ENCODE results near the gene MRPS18B. TPM values are rescaled to one million over a fixed set of nuclear protein-coding genes. Genes with fewer than 3 reads are reported as not detected.

MRPS18B gene
- total RNA-seq, 1 experiment from 2014 or later, result 70.4 TPM

DNA sequence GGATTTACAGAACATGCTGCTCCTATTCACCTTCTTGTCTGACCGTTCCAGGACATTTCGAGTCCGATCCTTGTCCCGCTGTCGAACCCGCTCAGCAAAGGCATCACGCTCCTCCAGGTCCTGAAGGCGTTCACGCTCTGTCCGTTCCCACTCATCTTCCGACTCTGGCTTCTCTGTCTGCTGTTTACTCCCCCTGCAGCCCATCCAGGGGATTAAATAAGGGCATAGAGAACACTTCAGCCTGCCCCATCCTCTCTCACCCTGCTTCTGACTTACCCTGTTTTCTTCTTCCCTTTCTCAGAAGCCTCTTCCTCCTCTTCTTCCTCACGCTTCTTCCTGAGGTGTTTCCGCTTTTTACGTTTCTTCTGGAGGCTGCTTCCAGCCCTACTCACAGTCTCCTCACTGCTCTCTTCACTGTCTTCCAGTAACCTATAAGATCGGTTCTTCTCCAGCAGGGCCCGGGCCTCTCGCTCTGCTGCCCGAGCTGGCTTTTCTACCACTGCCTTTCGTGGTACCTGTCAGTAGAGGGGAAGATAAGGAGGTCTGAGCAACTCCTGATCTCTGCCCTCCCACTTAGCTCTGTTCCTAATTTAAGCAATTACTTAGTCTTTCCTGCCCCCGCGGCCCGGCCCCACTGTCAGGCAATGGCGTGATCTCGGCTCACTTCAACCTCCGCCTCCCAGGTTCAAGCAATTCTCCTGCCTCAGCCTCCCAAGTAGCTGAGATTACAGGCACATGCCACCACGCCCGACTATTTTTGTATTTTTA lies 53.3 kb downstream of the MRPS18B start:
- CTCF ChIA-PET, result no interaction called here
- TSS peak; percentile 15 for BruUV-seq (replicated peaks)

DNA sequence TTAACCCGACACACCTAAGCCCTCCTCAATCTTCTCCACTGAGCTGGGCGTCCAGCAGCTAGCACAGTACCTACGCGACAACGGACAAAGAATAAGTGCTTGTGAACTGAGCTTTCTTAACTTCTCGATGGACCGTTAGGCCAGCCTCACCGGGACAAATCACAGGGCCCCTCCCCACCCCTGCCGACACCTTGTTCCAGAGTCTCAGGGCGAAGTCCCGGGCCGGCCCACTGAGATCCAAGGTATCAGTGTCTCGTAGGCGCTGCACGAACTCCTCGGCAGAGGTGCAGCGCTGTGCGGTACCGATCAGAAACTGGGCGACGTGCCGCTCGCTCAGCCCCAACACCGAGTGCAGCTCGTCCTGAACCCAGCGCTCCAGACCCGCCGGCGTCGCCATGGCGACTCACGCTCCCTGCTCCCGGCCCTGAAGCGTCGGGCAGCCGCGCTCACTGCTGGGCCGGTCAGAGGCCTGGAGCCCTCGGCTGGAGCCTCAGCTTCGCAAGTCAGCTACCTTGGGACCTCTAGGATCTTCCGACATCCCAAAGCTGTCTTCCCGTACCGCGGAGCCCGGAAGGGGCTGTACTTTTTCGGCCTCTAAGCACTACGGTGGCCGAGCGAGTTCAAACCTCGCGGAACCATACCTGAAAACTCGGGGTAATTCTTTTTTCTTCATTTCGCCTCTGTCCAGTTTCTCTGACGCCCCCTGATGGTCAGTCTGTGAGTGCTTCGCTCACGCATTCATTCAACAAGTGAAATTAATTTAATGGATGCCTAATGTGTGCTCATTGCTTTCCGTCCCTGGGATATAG lies 55.0 kb downstream of the MRPS18B start, which contains the start of gene DHX16:
Gene DHX16 (minus strand): TSS at position 562 of the 809 bp plus-strand sequence. CDS start 165 bp downstream, at position 397.
- peaks cover 7% of the 10 kb centered on the region for H3K4me1 ChIP-seq (ENCODE audit: insufficient read depth, low read length, poor library complexity, severe bottlenecking)
- CTCF ChIA-PET, result interaction anchor here (0.5 to 1.0 kb wide), 3 partner anchors 42 to 407 kb away, joined by 3 to 4 read pairs (median 3); no protein-coding TSS in a partner anchor
- H3K4me3 ChIP-seq (ENCODE audit: low read depth, low read length, poor library complexity, severe bottlenecking), result peak within 1 kb of the TSS; percentile 87
- BruUV-seq (replicated peaks), result TSS peak; percentile 59
- peak within 1 kb of the TSS; percentile 61 for H3K27ac ChIP-seq (ENCODE audit: low read depth, low read length, poor library complexity, severe bottlenecking)
- peaks cover 30% of the 10 kb centered on the region for H3K36me3 ChIP-seq (ENCODE audit: insufficient read depth, low read length, poor library complexity, severe bottlenecking)
- H3K9me3 ChIP-seq (ENCODE audit: low read depth, low read length, poor library complexity, severe bottlenecking), result no peaks in the 10 kb centered on the region
- TF ChIP-seq EZH2 (IDR thresholded peaks at IDR 0.05; ENCODE audit: borderline replicate concordance, low read depth, low read length, poor library complexity, severe bottlenecking), result no peak
- TF ChIP-seq, protein P1, sequence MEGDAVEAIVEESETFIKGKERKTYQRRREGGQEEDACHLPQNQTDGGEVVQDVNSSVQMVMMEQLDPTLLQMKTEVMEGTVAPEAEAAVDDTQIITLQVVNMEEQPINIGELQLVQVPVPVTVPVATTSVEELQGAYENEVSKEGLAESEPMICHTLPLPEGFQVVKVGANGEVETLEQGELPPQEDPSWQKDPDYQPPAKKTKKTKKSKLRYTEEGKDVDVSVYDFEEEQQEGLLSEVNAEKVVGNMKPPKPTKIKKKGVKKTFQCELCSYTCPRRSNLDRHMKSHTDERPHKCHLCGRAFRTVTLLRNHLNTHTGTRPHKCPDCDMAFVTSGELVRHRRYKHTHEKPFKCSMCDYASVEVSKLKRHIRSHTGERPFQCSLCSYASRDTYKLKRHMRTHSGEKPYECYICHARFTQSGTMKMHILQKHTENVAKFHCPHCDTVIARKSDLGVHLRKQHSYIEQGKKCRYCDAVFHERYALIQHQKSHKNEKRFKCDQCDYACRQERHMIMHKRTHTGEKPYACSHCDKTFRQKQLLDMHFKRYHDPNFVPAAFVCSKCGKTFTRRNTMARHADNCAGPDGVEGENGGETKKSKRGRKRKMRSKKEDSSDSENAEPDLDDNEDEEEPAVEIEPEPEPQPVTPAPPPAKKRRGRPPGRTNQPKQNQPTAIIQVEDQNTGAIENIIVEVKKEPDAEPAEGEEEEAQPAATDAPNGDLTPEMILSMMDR (conservative IDR thresholded peaks at IDR 0.05; ENCODE audit: low read depth, low read length), result peak; percentile 96
- intact Hi-C loops (cut with micrococcal nuclease; ENCODE audit: unreplicated experiment), result loop anchor here (10.0 kb wide), 1 partner anchor 188 kb away; the partner anchor contains the start of gene HLA-E
- POLR2A ChIA-PET (ENCODE audit: low non-redundant PET), result interaction anchor here (0.7 kb wide), 1 partner anchor 128 kb away, joined by 5 read pairs; no protein-coding TSS in a partner anchor
- no peaks in the 10 kb centered on the region for H3K27me3 ChIP-seq (replicated peaks; ENCODE audit: insufficient read depth, low read depth, low read length, poor library complexity)
- peak; percentile 98 for DNase-seq (ENCODE audit: low spot score)

More for the DNA sequence above, 53.3 kb downstream of the MRPS18B start:
- H3K4me1 ChIP-seq (ENCODE audit: insufficient read depth, low read length, poor library complexity, severe bottlenecking), result peaks cover 7% of the 10 kb centered on the region
- POLR2A ChIA-PET (ENCODE audit: low non-redundant PET), result no interaction called here
- intact Hi-C loops (cut with micrococcal nuclease; ENCODE audit: unreplicated experiment), result loop anchor here (10.0 kb wide), 1 partner anchor 186 kb away; the partner anchor contains the start of gene HLA-E
- TF ChIP-seq EZH2 (IDR thresholded peaks at IDR 0.05; ENCODE audit: borderline replicate concordance, low read depth, low read length, poor library complexity, severe bottlenecking), result no peak
- TF ChIP-seq, protein P1 (conservative IDR thresholded peaks at IDR 0.05; ENCODE audit: low read depth, low read length), result peak; percentile 33
- no peak for DNase-seq (ENCODE audit: low spot score)
- H3K27me3 ChIP-seq (replicated peaks; ENCODE audit: insufficient read depth, low read depth, low read length, poor library complexity), result no peaks in the 10 kb centered on the region
- peaks cover 23% of the 10 kb centered on the region for H3K36me3 ChIP-seq (ENCODE audit: insufficient read depth, low read length, poor library complexity, severe bottlenecking)
- H3K27ac ChIP-seq (ENCODE audit: low read depth, low read length, poor library complexity, severe bottlenecking), result no peak overlapping the region
- no peak overlapping the region for H3K4me3 ChIP-seq (ENCODE audit: low read depth, low read length, poor library complexity, severe bottlenecking)
- H3K9me3 ChIP-seq (ENCODE audit: low read depth, low read length, poor library complexity, severe bottlenecking), result no peaks in the 10 kb centered on the region

Small RNA genes within 50 kb of the gene (microRNA-seq; reads per million reads assigned to microRNA genes)
- gene MIR877, result 690 reads per million, percentile 78 among the genes with 10 or more reads in this experiment

Other genes with a start within 250 kb of the MRPS18B start
- gene HLA-E, start 128.3 kb upstream of the MRPS18B start, total RNA-seq (2021), result 36.9 and 41.1 TPM in 2 replicates
- 93.2 and 101 TPM in 2 replicates for gene GNL1, start 61.4 kb upstream of the MRPS18B start, total RNA-seq (2021)
- 49.9 and 53.0 TPM in 2 replicates for gene PRR3, start 60.5 kb upstream of the MRPS18B start, total RNA-seq (2021)
- gene ABCF1, start 46.4 kb upstream of the MRPS18B start, total RNA-seq (2021), result 109 and 119 TPM in 2 replicates
- 121 and 129 TPM in 2 replicates for gene PPP1R10, start 597 bp upstream of the MRPS18B start, total RNA-seq (2021)
- gene ATAT1, start 9.0 kb downstream of the MRPS18B start, total RNA-seq (2021), result 31.7 and 33.0 TPM in 2 replicates
- gene C6orf136, start 29.3 kb downstream of the MRPS18B start, total RNA-seq (2021), result 25.0 and 35.9 TPM in 2 replicates
- gene DHX16, start 55.2 kb downstream of the MRPS18B start, total RNA-seq (2021), result 44.7 and 46.4 TPM in 2 replicates
- gene PPP1R18, start 68.8 kb downstream of the MRPS18B start, total RNA-seq (2021), result 49.3 and 50.3 TPM in 2 replicates
- gene NRM, start 73.1 kb downstream of the MRPS18B start, total RNA-seq (2021), result 49.8 and 54.4 TPM in 2 replicates
- 52.9 and 53.4 TPM in 2 replicates for gene MDC1, start 99.4 kb downstream of the MRPS18B start, total RNA-seq (2021)
- 1,864 and 1,936 TPM in 2 replicates for gene TUBB, start 102.5 kb downstream of the MRPS18B start, total RNA-seq (2021)
- 116 and 120 TPM in 2 replicates for gene FLOT1, start 124.8 kb downstream of the MRPS18B start, total RNA-seq (2021)
- gene IER3, start 126.7 kb downstream of the MRPS18B start, total RNA-seq (2021), result 33.5 and 34.6 TPM in 2 replicates

All from A673 (cell line).